22Rv1 (cell line): Measurements from ENCODE around the gene KAZN.

Experiments
- H3K27ac ChIP-seq: fragments of 450-650 bp; 2 replicates; pipeline ENCODE4 v1.5.1; 2017
- ZFX ChIP-seq: fragments of 450-650 bp; IDR thresholded peaks from 2 replicates; pipeline ENCODE4 v1.6.1; 2017; ENCODE audit warnings: antibody characterized with exemption, borderline replicate concordance
- TF ChIP-seq, protein P1 (sequence below): fragments of 450-650 bp; IDR thresholded peaks from 2 replicates; pipeline ENCODE4 v1.5.1; 2017; ENCODE audit warnings: mild to moderate bottlenecking

KAZN gene

DNA sequence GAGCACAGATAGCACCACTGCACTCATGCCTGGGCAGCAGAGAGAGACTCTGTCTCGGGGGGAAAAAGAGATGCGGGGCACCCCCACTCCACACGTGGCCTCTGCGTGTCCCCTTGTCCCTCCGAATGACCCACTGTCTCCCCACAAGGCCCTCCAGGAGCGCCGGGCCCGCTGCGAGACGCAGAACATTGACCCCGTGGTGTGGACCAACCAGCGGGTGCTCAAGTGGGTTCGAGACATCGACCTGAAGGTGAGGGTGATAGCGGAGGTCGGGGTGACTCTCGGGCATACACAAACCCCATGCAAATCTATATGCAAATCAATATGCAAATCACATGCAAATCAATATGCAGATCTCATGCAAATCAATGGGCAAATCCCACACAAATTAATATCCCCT, 504.7 kb downstream of the KAZN start:
- TF ChIP-seq, protein P1, sequence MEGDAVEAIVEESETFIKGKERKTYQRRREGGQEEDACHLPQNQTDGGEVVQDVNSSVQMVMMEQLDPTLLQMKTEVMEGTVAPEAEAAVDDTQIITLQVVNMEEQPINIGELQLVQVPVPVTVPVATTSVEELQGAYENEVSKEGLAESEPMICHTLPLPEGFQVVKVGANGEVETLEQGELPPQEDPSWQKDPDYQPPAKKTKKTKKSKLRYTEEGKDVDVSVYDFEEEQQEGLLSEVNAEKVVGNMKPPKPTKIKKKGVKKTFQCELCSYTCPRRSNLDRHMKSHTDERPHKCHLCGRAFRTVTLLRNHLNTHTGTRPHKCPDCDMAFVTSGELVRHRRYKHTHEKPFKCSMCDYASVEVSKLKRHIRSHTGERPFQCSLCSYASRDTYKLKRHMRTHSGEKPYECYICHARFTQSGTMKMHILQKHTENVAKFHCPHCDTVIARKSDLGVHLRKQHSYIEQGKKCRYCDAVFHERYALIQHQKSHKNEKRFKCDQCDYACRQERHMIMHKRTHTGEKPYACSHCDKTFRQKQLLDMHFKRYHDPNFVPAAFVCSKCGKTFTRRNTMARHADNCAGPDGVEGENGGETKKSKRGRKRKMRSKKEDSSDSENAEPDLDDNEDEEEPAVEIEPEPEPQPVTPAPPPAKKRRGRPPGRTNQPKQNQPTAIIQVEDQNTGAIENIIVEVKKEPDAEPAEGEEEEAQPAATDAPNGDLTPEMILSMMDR = no peak
- no peak for TF ChIP-seq ZFX
- H3K27ac ChIP-seq = no peak overlapping the region

DNA sequence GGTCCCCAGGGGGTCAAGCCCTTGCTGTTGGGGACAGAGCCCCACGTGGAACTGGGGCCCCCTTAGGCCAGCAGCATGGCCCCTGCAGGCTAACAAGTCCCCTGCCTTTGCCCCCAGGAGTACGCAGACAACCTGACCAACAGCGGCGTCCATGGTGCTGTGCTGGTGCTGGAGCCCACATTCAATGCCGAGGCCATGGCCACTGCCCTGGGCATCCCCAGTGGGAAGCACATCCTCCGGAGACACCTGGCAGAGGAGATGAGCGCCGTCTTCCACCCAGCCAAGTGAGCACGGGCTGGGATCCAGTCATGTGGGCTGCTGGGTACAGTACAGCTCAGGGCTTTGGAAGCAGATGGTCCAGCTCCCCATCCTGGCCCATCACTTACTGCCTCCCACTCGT, 505.4 kb downstream of the KAZN start:
- no peak overlapping the region for H3K27ac ChIP-seq
- no peak for TF ChIP-seq ZFX
- TF ChIP-seq, protein P1 = no peak

DNA sequence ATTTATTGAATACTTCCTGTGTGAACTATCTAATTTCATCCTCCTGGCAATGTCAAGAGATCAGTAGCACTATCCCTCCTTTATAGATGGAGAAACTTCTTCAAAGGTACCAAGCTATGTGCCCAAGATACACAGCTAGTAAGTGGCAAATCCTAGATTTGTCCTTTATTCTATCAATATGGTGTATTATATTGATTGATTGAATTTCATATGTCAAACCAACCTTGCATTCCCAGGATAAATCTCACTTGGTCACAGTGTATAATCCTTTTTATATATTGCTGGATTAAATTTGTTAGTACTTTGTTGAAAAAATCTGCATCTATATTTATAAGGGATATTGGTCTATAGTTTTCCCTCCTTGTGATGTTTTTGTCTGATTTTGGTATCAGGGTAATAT, 506.3 kb downstream of the KAZN start:
- TF ChIP-seq, protein P1 = no peak
- no peak for TF ChIP-seq ZFX

DNA sequence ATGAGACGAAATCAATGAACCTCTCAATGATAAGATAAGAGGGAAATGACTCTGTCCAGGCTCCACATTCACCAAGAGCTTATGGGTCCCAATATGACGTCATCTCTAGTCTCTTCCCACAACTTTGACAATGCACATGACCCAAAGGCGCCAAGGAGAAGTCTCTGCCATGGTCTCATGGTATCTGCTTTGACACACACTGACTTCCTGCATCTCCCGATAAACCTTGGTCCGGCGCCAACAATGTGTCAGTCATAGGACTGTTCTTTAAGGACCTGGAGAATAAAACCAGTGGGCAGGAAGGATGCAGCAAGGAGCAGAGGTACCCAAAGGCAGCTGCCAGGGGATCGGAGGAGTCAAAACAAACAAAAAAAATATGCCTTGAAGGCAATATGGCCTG, 508.1 kb downstream of the KAZN start:
- TF ChIP-seq, protein P1 = no peak
- no peak for TF ChIP-seq ZFX
- H3K27ac ChIP-seq = no peak overlapping the region

More for the DNA sequence above, 506.3 kb downstream of the KAZN start:
- H3K27ac ChIP-seq = no peak overlapping the region

DNA sequence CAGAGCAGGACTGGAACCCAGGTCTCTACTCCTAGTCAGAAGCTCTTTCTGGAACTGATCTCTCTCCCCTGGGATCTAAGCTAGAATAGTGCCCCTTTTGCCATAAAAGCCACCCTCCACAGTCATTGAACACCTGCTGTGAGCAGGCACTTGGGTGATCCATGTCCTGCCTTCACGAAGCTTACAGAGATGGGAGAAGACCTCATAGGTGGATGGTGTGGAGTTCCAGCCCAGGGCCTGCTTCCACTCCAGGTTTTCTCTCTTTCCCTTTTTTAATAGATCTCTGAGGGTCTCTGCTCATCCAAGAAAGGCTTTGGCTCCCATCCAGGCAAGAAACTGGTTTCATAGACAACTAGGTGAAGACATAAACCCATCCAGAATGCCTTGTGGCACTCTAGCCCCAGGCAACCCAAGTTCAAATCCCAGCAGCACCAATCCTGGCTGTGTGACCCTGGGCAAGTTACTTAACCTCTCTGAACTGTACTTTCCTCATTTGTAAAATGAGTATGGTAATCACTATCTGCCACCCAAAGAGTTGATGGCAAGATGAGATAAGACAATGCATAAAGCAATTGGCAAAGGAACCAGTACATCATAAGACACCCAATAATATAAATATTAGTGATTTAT, 508.7 kb downstream of the KAZN start:
- TF ChIP-seq, protein P1 = no peak
- TF ChIP-seq ZFX = no peak
- no peak overlapping the region for H3K27ac ChIP-seq

DNA sequence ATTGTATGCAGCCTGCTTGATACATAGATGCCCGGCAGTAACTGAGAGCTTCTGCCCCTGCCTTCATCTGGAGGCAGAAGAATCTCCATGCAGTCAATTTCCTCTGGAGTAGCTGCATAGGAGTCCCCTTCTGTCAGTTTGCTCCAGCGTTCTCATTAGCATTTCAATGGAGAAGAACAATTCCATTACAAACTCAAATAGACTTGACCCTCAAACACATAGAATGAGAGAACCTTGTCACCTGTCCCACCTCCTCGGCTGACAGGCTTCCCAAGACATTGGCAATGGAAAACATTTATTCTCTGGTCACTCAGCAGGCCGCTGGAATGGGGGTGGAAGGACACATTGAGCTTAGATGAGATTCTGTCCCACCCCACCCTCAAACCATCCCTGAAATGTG, 509.4 kb downstream of the KAZN start:
- no peak overlapping the region for H3K27ac ChIP-seq
- TF ChIP-seq ZFX = no peak
- TF ChIP-seq, protein P1 = no peak

DNA sequence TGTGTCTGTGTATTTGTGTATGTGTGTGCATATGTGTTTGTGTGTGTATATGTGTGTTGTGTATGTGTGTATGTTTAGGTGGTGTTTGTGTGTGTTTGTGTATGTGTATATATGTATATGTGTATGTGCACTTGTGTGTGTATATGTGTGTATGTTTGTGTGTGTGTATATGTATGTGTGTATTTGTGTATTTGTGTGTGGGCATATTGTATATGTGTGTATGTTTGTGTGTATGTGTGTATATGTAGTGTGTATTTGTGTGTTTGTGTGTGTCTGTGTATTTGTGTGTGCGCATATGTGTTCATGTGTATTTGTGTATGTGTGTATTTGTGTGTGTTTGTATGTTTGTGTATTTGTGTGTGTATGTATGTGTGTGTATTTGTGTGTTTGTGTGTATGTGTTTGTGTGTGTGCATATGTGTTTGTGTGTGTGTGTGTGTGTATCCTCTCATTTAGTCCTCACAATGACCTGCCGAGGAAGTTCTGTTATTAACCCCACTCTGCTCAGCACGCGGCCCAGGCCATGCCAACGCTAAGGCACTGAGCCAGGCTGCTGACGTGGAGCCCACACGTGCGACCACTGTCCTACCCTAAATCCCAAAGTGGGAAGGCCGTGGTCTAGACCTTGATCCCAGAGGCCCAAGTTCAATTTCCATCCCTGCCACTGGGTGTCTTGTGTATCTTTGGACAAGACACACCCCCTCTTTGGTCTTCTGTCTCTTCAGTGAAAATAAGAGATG, 511.8 kb downstream of the KAZN start:
- TF ChIP-seq ZFX = no peak
- TF ChIP-seq, protein P1 = no peak
- no peak overlapping the region for H3K27ac ChIP-seq
